Hepatocyte (in vitro differentiated cells): ENCODE results near the gene CADPS2.

ENCODE experiments used
- EZH2 ChIP-seq: fragments of 200-600 bp; sonication (generic); IDR thresholded peaks from 2 replicates; pipeline ENCODE4 v1.6.1; 2016; ENCODE audit warnings: antibody characterized with exemption, mild to moderate bottlenecking, borderline replicate concordance
- EZH2phosphoT487 ChIP-seq: fragments of 200-600 bp; sonication (generic); IDR thresholded peaks from one replicate; pipeline ENCODE4 v1.6.1; 2018; ENCODE audit warnings: antibody characterized with exemption, mild to moderate bottlenecking, low read depth, moderate library complexity; ENCODE audit not compliant: unreplicated experiment, severe bottlenecking
- TF ChIP-seq, protein P1 (sequence below): fragments of 200-600 bp; sonication (generic); IDR thresholded peaks from 2 replicates; pipeline ENCODE4 v1.5.1; 2016; ENCODE audit warnings: antibody characterized with exemption, mild to moderate bottlenecking; ENCODE audit not compliant: poor library complexity

DNA sequence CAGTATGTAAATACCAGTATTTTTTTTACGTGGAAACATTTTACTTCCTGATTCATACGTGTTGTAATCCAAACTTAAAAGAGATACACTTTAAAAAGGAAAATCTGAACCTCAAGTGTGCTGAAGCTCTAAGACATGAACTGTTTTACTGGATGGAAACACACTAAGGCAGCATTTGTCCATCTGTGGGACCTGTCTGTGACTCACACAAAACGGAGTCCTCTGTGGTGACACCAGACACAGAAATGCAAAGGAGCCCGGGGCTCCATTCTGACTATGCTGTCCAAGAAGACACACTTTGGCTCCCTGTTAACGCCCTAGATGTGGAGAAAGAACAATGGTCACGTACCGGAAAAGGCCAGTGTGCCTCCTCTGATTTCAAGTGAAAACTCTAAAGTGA, 211.2 kb downstream of the CADPS2 start:
- TF ChIP-seq, protein P1, sequence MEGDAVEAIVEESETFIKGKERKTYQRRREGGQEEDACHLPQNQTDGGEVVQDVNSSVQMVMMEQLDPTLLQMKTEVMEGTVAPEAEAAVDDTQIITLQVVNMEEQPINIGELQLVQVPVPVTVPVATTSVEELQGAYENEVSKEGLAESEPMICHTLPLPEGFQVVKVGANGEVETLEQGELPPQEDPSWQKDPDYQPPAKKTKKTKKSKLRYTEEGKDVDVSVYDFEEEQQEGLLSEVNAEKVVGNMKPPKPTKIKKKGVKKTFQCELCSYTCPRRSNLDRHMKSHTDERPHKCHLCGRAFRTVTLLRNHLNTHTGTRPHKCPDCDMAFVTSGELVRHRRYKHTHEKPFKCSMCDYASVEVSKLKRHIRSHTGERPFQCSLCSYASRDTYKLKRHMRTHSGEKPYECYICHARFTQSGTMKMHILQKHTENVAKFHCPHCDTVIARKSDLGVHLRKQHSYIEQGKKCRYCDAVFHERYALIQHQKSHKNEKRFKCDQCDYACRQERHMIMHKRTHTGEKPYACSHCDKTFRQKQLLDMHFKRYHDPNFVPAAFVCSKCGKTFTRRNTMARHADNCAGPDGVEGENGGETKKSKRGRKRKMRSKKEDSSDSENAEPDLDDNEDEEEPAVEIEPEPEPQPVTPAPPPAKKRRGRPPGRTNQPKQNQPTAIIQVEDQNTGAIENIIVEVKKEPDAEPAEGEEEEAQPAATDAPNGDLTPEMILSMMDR: no peak
- TF ChIP-seq EZH2 (no peak), EZH2phosphoT487 (no peak)
